Endodermal cell (in vitro differentiated cells): ENCODE results near the gene PROC. TPM values are rescaled to one million over a fixed set of nuclear protein-coding genes. Genes with fewer than 3 reads are reported as not detected.

Experiments
- DNase-seq: peaks from one replicate; pipeline ENCODE4 v3.0.0-alpha.2; 2017
- H3K27ac ChIP-seq: 2 replicates; pipeline ENCODE4 v1.5.1; 2013; ENCODE audit warnings: mild to moderate bottlenecking, low read depth, low read length, moderate library complexity
- H3K27me3 ChIP-seq: 2 replicates; pipeline ENCODE4 v1.6.1; 2013; ENCODE audit warnings: mild to moderate bottlenecking, low read length, moderate library complexity; ENCODE audit not compliant: insufficient read depth, control insufficient read depth, poor library complexity, severe bottlenecking
- H3K36me3 ChIP-seq: 2 replicates; pipeline ENCODE4 v1.7.0; 2013; ENCODE audit warnings: mild to moderate bottlenecking, low read length, moderate library complexity; ENCODE audit not compliant: control insufficient read depth, insufficient read depth
- H3K4me1 ChIP-seq: one replicate; pipeline ENCODE4 v1.7.0; 2013; ENCODE audit warnings: low read length; ENCODE audit not compliant: control insufficient read depth, insufficient read depth
- H3K4me3 ChIP-seq: 2 replicates; pipeline ENCODE4 v1.5.1; 2013; ENCODE audit warnings: mild to moderate bottlenecking, low read length, moderate library complexity
- H3K9ac ChIP-seq: 2 replicates; pipeline ENCODE4 v1.6.1; 2013; ENCODE audit warnings: mild to moderate bottlenecking, low read length, moderate library complexity; ENCODE audit not compliant: poor library complexity, severe bottlenecking; ENCODE audit errors: extremely low read depth
- H3K9me3 ChIP-seq: 2 replicates; pipeline ENCODE4 v1.6.1; 2013; ENCODE audit warnings: mild to moderate bottlenecking, low read length, moderate library complexity; ENCODE audit not compliant: control insufficient read depth
- H3K27ac Mint-ChIP-seq: 2 replicates; pipeline ENCODE4 v1.8.0; 2020; ENCODE audit warnings: mixed read lengths
- H3K27me3 Mint-ChIP-seq: 2 replicates; pipeline ENCODE4 v1.8.0; 2021; ENCODE audit warnings: mild to moderate bottlenecking, mixed read lengths; ENCODE audit not compliant: insufficient read depth
- H3K36me3 Mint-ChIP-seq: 2 replicates; pipeline ENCODE4 v1.8.0; 2020; ENCODE audit warnings: low read depth, mixed read lengths
- H3K4me1 Mint-ChIP-seq: 2 replicates; pipeline ENCODE4 v1.8.0; 2020; ENCODE audit warnings: mixed read lengths
- H3K4me3 Mint-ChIP-seq: 2 replicates; pipeline ENCODE4 v1.8.0; 2020; ENCODE audit warnings: mild to moderate bottlenecking, moderate library complexity, mixed read lengths
- H3K9me3 Mint-ChIP-seq: 2 replicates; pipeline ENCODE4 v1.8.0; 2020; ENCODE audit warnings: mild to moderate bottlenecking, mixed read lengths
- CTCF ChIP-seq: fragments of 200-600 bp; sonication (generic); conservative IDR thresholded peaks from 2 replicates; pipeline ENCODE4 v1.5.0; 2021; ENCODE audit warnings: antibody characterized with exemption, mild to moderate bottlenecking
- WGBS, 2 experiments: methylation state at CpG; one replicate each; pipeline versions ENCODE4 v1.1.5 to v1.1.7; 2013; ENCODE audit warnings: missing lambda C conversion rate in 2 of 2, mixed read lengths in 1 of 2; ENCODE audit not compliant: insufficient coverage in 1 of 2, insufficient read length in 1 of 2; 5-methylcytosine and 5-hydroxymethylcytosine counted together
- total RNA-seq, 2 donors: library from RNA; stranded (reverse); fragmentation: NEBNext Ultra II Directional in 1 of 2; extraction: Animal tissue kit (Norgen Biotek cat#: 25700) in 1 of 2; gene quantifications; 2 replicates in 1 of 2; 3 replicates in 1 of 2; pipeline ENCODE4 v1.2.1, GENCODE V29; 2021

The PROC gene
- total RNA-seq, 2 donors from 2014 or later: 0.46 to 0.51 TPM

- Mint-ChIP-seq H3K27ac (no peak overlapping the region), H3K9me3 (peaks cover 38% of the 10 kb centered on the region), H3K4me1 (no peaks in the 10 kb centered on the region), H3K4me3 (no peak overlapping the region), H3K36me3 (peaks cover 24% of the 10 kb centered on the region), H3K27me3 (no peaks in the 10 kb centered on the region)
- H3K4me1 ChIP-seq: no peaks in the 10 kb centered on the region
- H3K9me3 ChIP-seq: peaks cover 40% of the 10 kb centered on the region
- DNase-seq: no peak
- no peak overlapping the region for H3K4me3 ChIP-seq
- H3K27me3 ChIP-seq: no peaks in the 10 kb centered on the region
- peaks cover 7% of the 10 kb centered on the region for H3K36me3 ChIP-seq
- H3K27ac ChIP-seq: no peak overlapping the region
- TF ChIP-seq CTCF: no peak
- 90 to 92% methylated on average over 2 to 6 of the region's 6 CpGs for WGBS, 2 experiments
- H3K9ac ChIP-seq: no peak overlapping the region
Observed at GRCh38 chr2:127378720-127379119, 39.5 kb upstream of the PROC start.

GRCh38 chr2:127379712-127380355, 38.4 kb upstream of the PROC start:
- H3K36me3 ChIP-seq: peaks cover 7% of the 10 kb centered on the region
- H3K9me3 ChIP-seq: peaks cover 29% of the 10 kb centered on the region
- Mint-ChIP-seq H3K27ac (no peak overlapping the region), H3K4me1 (no peaks in the 10 kb centered on the region), H3K4me3 (no peak overlapping the region), H3K9me3 (peaks cover 28% of the 10 kb centered on the region), H3K36me3 (peaks cover 21% of the 10 kb centered on the region), H3K27me3 (no peaks in the 10 kb centered on the region)
- no peaks in the 10 kb centered on the region for H3K4me1 ChIP-seq
- H3K27ac ChIP-seq: no peak overlapping the region
- no peak overlapping the region for H3K4me3 ChIP-seq
- DNase-seq: no peak
- no peaks in the 10 kb centered on the region for H3K27me3 ChIP-seq
- H3K9ac ChIP-seq: no peak overlapping the region
- no peak for TF ChIP-seq CTCF
- 96 to 100% methylated on average over 3 to 4 of the region's 4 CpGs for WGBS, 2 experiments

- Histone ChIP-seq H3K27me3 (no peaks in the 10 kb centered on the region), H3K4me3 (no peak overlapping the region), H3K4me1 (no peaks in the 10 kb centered on the region), H3K27ac (no peak overlapping the region), H3K9me3 (peaks cover 14% of the 10 kb centered on the region), H3K36me3 (peaks cover 1% of the 10 kb centered on the region), H3K9ac (no peak overlapping the region)
- H3K36me3 Mint-ChIP-seq: peaks cover 15% of the 10 kb centered on the region
- peaks cover 11% of the 10 kb centered on the region for H3K4me1 Mint-ChIP-seq
- no peak overlapping the region for H3K27ac Mint-ChIP-seq
- no peak for DNase-seq
- no peak for TF ChIP-seq CTCF
- H3K4me3 Mint-ChIP-seq: no peak overlapping the region
- WGBS, 2 experiments: 96 to 100% methylated on average over 1 to 4 of the region's 5 CpGs
- H3K27me3 Mint-ChIP-seq: no peaks in the 10 kb centered on the region
- H3K9me3 Mint-ChIP-seq: peaks cover 12% of the 10 kb centered on the region
Observed at GRCh38 chr2:127381762-127382161, 36.5 kb upstream of the PROC start.
